Osteoblast (primary cell): ENCODE results near the gene SLC1A2. TPM values are rescaled to one million over a fixed set of nuclear protein-coding genes. Genes with fewer than 3 reads are reported as not detected.

Experiments
- DNase-seq: peaks from one replicate; pipeline ENCODE4 v3.0.0; 2011; ENCODE audit warnings: low spot score, mixed read lengths; ENCODE audit not compliant: insufficient read length; ENCODE audit errors: missing footprints
- H2AFZ ChIP-seq: 2 replicates; pipeline ENCODE4 v1.6.0; 2011; ENCODE audit warnings: mild to moderate bottlenecking, low read length
- H3K27ac ChIP-seq: 2 replicates; pipeline ENCODE4 v1.5.1; 2011; ENCODE audit warnings: mild to moderate bottlenecking, low read depth, low read length, moderate library complexity
- H3K27me3 ChIP-seq: 2 replicates; pipeline ENCODE4 v1.6.0; 2012; ENCODE audit warnings: mild to moderate bottlenecking, control low read depth, inconsistent platforms, low read length, moderate library complexity; ENCODE audit not compliant: insufficient read depth
- H3K36me3 ChIP-seq: 2 replicates; pipeline ENCODE4 v1.5.1; 2011; ENCODE audit warnings: mild to moderate bottlenecking, low read length, control low read depth, moderate library complexity; ENCODE audit not compliant: insufficient read depth
- H3K4me1 ChIP-seq: 2 replicates; pipeline ENCODE4 v1.5.1; 2011; ENCODE audit warnings: mild to moderate bottlenecking, low read length, control low read depth, moderate library complexity; ENCODE audit not compliant: insufficient read depth
- H3K4me2 ChIP-seq: 2 replicates; pipeline ENCODE4 v1.6.0; 2011; ENCODE audit warnings: mild to moderate bottlenecking, low read length; ENCODE audit not compliant: insufficient read depth
- H3K4me3 ChIP-seq: fragments of 200-600 bp; sonication (generic); 3 replicates; pipeline ENCODE4 v1.5.1; 2012; ENCODE audit warnings: mild to moderate bottlenecking, low read length, inconsistent platforms; ENCODE audit not compliant: insufficient read depth
- H3K79me2 ChIP-seq: 2 replicates; pipeline ENCODE4 v1.6.0; 2012; ENCODE audit warnings: mild to moderate bottlenecking, low read length, control low read depth, inconsistent platforms; ENCODE audit not compliant: insufficient read depth
- H3K9me3 ChIP-seq: 2 replicates; pipeline ENCODE4 v1.5.1; 2011; ENCODE audit warnings: low read depth, low read length, control low read depth
- H4K20me1 ChIP-seq: 2 replicates; pipeline ENCODE4 v1.6.0; 2012; ENCODE audit warnings: mild to moderate bottlenecking, low read length, control low read depth; ENCODE audit not compliant: insufficient read depth
- CTCF ChIP-seq: IDR thresholded peaks from 2 replicates; pipeline ENCODE4 v1.5.1; 2011; ENCODE audit warnings: mild to moderate bottlenecking, low read depth, low read length, moderate library complexity; ENCODE audit errors: extremely low read depth
- total RNA-seq: library from RNA; depleted of rRNA; stranded (reverse); fragments of >200 nt; gene quantifications from 2 replicates; pipeline ENCODE4 v1.2.3, GENCODE V29; 2012

SLC1A2 gene
- total RNA-seq, 1 donor: 0.72 TPM

GRCh38 chr11:35247863-35248262 is 171.5 kb downstream of the SLC1A2 start:
- Histone ChIP-seq H3K4me1 (no peaks in the 10 kb centered on the region), H3K4me2 (no peak overlapping the region), H3K27ac (no peak overlapping the region), H4K20me1 (no peaks in the 10 kb centered on the region), H3K9me3 (peaks cover 2% of the 10 kb centered on the region), H3K36me3 (no peaks in the 10 kb centered on the region), H3K79me2 (no peaks in the 10 kb centered on the region), H3K4me3 (no peak overlapping the region), H3K27me3 (no peaks in the 10 kb centered on the region), H2AFZ (no peak overlapping the region)
- TF ChIP-seq CTCF: no peak
- no peak for DNase-seq

GRCh38 chr11:35247428-35247827 is 171.9 kb downstream of the SLC1A2 start:
- H3K36me3 ChIP-seq: no peaks in the 10 kb centered on the region
- DNase-seq: no peak
- H3K79me2 ChIP-seq: no peaks in the 10 kb centered on the region
- H3K9me3 ChIP-seq: peaks cover 2% of the 10 kb centered on the region
- no peak overlapping the region for H2AFZ ChIP-seq
- H3K4me1 ChIP-seq: peaks cover 4% of the 10 kb centered on the region
- peak overlapping the region; percentile 14 for H3K27ac ChIP-seq
- TF ChIP-seq CTCF: no peak
- no peaks in the 10 kb centered on the region for H3K27me3 ChIP-seq
- no peak overlapping the region for H3K4me2 ChIP-seq
- H3K4me3 ChIP-seq: no peak overlapping the region
- no peaks in the 10 kb centered on the region for H4K20me1 ChIP-seq

GRCh38 chr11:35246745-35247144 is 172.6 kb downstream of the SLC1A2 start:
- no peaks in the 10 kb centered on the region for H3K36me3 ChIP-seq
- no peaks in the 10 kb centered on the region for H3K27me3 ChIP-seq
- H3K4me1 ChIP-seq: peaks cover 8% of the 10 kb centered on the region
- DNase-seq: no peak
- H3K4me3 ChIP-seq: no peak overlapping the region
- peak overlapping the region; percentile 14 for H3K27ac ChIP-seq
- TF ChIP-seq CTCF: no peak
- no peaks in the 10 kb centered on the region for H3K79me2 ChIP-seq
- H4K20me1 ChIP-seq: no peaks in the 10 kb centered on the region
- no peak overlapping the region for H3K4me2 ChIP-seq
- peaks cover 2% of the 10 kb centered on the region for H3K9me3 ChIP-seq
- H2AFZ ChIP-seq: peak overlapping the region; percentile 46

GRCh38 chr11:35245786-35246185 is 173.6 kb downstream of the SLC1A2 start:
- Histone ChIP-seq H4K20me1 (no peaks in the 10 kb centered on the region), H3K27me3 (no peaks in the 10 kb centered on the region), H3K4me1 (peaks cover 8% of the 10 kb centered on the region), H3K9me3 (peaks cover 2% of the 10 kb centered on the region), H3K27ac (no peak overlapping the region), H3K36me3 (no peaks in the 10 kb centered on the region), H2AFZ (no peak overlapping the region), H3K4me2 (no peak overlapping the region), H3K4me3 (no peak overlapping the region), H3K79me2 (no peaks in the 10 kb centered on the region)
- TF ChIP-seq CTCF: no peak
- DNase-seq: no peak
